Measurements from ENCODE around the gene TTC4. TPM values are rescaled to one million over a fixed set of nuclear protein-coding genes. Genes with fewer than 3 reads are reported as not detected.

Gene TTC4
- total RNA-seq, 2 donors from 2014 or later = 12.7 to 17.2 TPM

GRCh38 chr1:54678776-54679643 is 36.7 kb upstream of the TTC4 start:
- ATAC-seq (ENCODE audit: insufficient number of reproducible peaks, low FRiP score, low read depth) (no peak), DNase-seq (ENCODE audit: low spot score) (no peak)
- Histone ChIP-seq H3K9me3 (no peaks in the 10 kb centered on the region), H3K27me3 (replicated peaks; ENCODE audit: insufficient read depth) (no peaks in the 10 kb centered on the region), H3K4me1 (ENCODE audit: control insufficient read depth in 1 of 2, low read depth in 2 of 2) (no peaks in the 10 kb centered on the region), H3K36me3 (no peaks in the 10 kb centered on the region), H3K4me3 (no peak overlapping the region), H3K27ac (no peak overlapping the region)
- no peak for TF ChIP-seq CTCF (IDR thresholded peaks at IDR 0.05)

- ATAC-seq (ENCODE audit: insufficient number of reproducible peaks, low FRiP score, low read depth) = no peak
Observed at GRCh38 chr1:54679706-54680105, 36.0 kb upstream of the TTC4 start.

GRCh38 chr1:54680387-54680786 is 35.3 kb upstream of the TTC4 start:
- H3K27ac ChIP-seq = no peak overlapping the region
- no peak for ATAC-seq (ENCODE audit: insufficient number of reproducible peaks, low FRiP score, low read depth)
- H3K27me3 ChIP-seq (replicated peaks; ENCODE audit: insufficient read depth) = no peaks in the 10 kb centered on the region
- H3K4me1 ChIP-seq (ENCODE audit: control insufficient read depth in 1 of 2, low read depth in 2 of 2) = no peaks in the 10 kb centered on the region
- no peaks in the 10 kb centered on the region for H3K36me3 ChIP-seq
- TF ChIP-seq CTCF (IDR thresholded peaks at IDR 0.05) = no peak
- H3K9me3 ChIP-seq = no peaks in the 10 kb centered on the region
- H3K4me3 ChIP-seq = no peak overlapping the region
- no peak for DNase-seq (ENCODE audit: low spot score)

More at GRCh38 chr1:54679706-54680105, 36.0 kb upstream of the TTC4 start:
- no peak for TF ChIP-seq CTCF (IDR thresholded peaks at IDR 0.05)
- Histone ChIP-seq H3K36me3 (no peaks in the 10 kb centered on the region), H3K27ac (no peak overlapping the region), H3K4me3 (no peak overlapping the region), H3K27me3 (replicated peaks; ENCODE audit: insufficient read depth) (no peaks in the 10 kb centered on the region), H3K4me1 (ENCODE audit: control insufficient read depth in 1 of 2, low read depth in 2 of 2) (no peaks in the 10 kb centered on the region), H3K9me3 (no peaks in the 10 kb centered on the region)
- DNase-seq (ENCODE audit: low spot score) = no peak

- no peaks in the 10 kb centered on the region for H3K36me3 ChIP-seq
- H3K9me3 ChIP-seq = no peaks in the 10 kb centered on the region
- H3K4me3 ChIP-seq = no peak overlapping the region
- H3K27me3 ChIP-seq (replicated peaks; ENCODE audit: insufficient read depth) = no peaks in the 10 kb centered on the region
- DNase-seq (ENCODE audit: low spot score) (no peak), ATAC-seq (ENCODE audit: insufficient number of reproducible peaks, low FRiP score, low read depth) (no peak)
- no peak for TF ChIP-seq CTCF (IDR thresholded peaks at IDR 0.05)
- H3K4me1 ChIP-seq (ENCODE audit: control insufficient read depth in 1 of 2, low read depth in 2 of 2) = no peaks in the 10 kb centered on the region
- H3K27ac ChIP-seq = no peak overlapping the region
Observed at GRCh38 chr1:54681358-54681757, 34.3 kb upstream of the TTC4 start.

GRCh38 chr1:54683453-54683852 is 32.2 kb upstream of the TTC4 start:
- no peak for TF ChIP-seq CTCF (IDR thresholded peaks at IDR 0.05)
- H3K27me3 ChIP-seq (replicated peaks; ENCODE audit: insufficient read depth) = no peaks in the 10 kb centered on the region
- DNase-seq (ENCODE audit: low spot score) (no peak), ATAC-seq (ENCODE audit: insufficient number of reproducible peaks, low FRiP score, low read depth) (no peak)
- no peak overlapping the region for H3K27ac ChIP-seq
- no peaks in the 10 kb centered on the region for H3K4me1 ChIP-seq (ENCODE audit: control insufficient read depth in 1 of 2, low read depth in 2 of 2)
- no peak overlapping the region for H3K4me3 ChIP-seq
- H3K9me3 ChIP-seq = no peaks in the 10 kb centered on the region
- no peaks in the 10 kb centered on the region for H3K36me3 ChIP-seq
